ENCODE measurements around the gene SLC35F3. TPM values are rescaled to one million over a fixed set of nuclear protein-coding genes. Genes with fewer than 3 reads are reported as not detected.

Gene SLC35F3
- polyA plus RNA-seq, 1 donor from 2014 or later = 13.9 TPM

DNA sequence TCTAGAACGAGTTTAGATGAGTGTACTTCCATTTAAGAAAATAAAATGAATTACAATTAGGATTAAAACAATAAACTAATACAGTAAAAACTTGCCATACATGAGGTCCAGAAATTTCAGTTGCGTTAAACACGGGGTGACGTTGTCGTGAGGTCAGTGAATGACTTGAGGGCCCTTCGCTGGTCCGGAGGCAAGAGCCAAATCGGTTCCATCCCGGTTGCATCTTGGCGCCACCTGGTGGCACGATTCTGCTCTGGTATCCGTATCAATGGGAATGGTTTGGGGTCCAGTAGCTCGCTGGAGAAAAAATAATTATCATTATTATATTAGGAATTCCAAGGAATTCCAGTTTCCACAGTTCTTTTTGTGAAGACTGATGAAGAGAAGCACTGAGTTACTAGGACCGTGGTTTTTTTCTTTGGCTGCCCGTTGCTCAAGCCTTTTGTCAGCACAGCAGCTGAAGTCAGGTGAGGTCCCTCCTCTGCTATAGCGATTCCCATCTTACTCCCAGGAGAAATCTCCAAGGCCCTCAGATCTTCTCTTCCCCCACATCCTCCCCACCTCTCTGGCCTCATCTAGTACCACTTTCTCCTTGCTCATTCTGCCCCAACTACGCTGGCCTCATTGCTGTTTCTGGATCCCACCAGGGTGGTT is 161.4 kb downstream of the SLC35F3 start:
- no peaks in the 10 kb centered on the region for H3K27me3 ChIP-seq (ENCODE audit: insufficient read depth, low read depth, low read length)
- TF ChIP-seq POLR2AphosphoS5 (IDR thresholded peaks at IDR 0.05) = no peak
- TF ChIP-seq, protein P1, sequence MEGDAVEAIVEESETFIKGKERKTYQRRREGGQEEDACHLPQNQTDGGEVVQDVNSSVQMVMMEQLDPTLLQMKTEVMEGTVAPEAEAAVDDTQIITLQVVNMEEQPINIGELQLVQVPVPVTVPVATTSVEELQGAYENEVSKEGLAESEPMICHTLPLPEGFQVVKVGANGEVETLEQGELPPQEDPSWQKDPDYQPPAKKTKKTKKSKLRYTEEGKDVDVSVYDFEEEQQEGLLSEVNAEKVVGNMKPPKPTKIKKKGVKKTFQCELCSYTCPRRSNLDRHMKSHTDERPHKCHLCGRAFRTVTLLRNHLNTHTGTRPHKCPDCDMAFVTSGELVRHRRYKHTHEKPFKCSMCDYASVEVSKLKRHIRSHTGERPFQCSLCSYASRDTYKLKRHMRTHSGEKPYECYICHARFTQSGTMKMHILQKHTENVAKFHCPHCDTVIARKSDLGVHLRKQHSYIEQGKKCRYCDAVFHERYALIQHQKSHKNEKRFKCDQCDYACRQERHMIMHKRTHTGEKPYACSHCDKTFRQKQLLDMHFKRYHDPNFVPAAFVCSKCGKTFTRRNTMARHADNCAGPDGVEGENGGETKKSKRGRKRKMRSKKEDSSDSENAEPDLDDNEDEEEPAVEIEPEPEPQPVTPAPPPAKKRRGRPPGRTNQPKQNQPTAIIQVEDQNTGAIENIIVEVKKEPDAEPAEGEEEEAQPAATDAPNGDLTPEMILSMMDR (IDR thresholded peaks at IDR 0.05; ENCODE audit: poor library complexity, severe bottlenecking) = peak; percentile 50
- TF ChIP-seq EP300 (conservative IDR thresholded peaks at IDR 0.05; ENCODE audit: poor library complexity, severe bottlenecking) = no peak
- TF ChIP-seq SMC3 (conservative IDR thresholded peaks at IDR 0.05; ENCODE audit: poor library complexity) = peak; percentile 61
- TF ChIP-seq MXI1 (conservative IDR thresholded peaks at IDR 0.05; ENCODE audit: poor library complexity, severe bottlenecking) = no peak
- TF ChIP-seq RAD21 (conservative IDR thresholded peaks at IDR 0.05) = peak; percentile 45
- no peak overlapping the region for H3K4me2 ChIP-seq (ENCODE audit: low read length)
- no peak overlapping the region for H3K9ac ChIP-seq (ENCODE audit: low read length)
- no peak overlapping the region for H3K27ac ChIP-seq (ENCODE audit: low read length)
- no peaks in the 10 kb centered on the region for H3K36me3 ChIP-seq (ENCODE audit: insufficient read depth, low read length)
- no peaks in the 10 kb centered on the region for H3K9me2 ChIP-seq (ENCODE audit: insufficient read depth, low read length)
- H3F3A ChIP-seq (ENCODE audit: insufficient read depth, low read length, poor library complexity, severe bottlenecking) = no peaks in the 10 kb centered on the region
- no peak overlapping the region for H2AFZ ChIP-seq (ENCODE audit: low read depth, low read length)
- no peaks in the 10 kb centered on the region for H3K9me3 ChIP-seq (ENCODE audit: low read length)
- no peak overlapping the region for H3K4me3 ChIP-seq (ENCODE audit: low read length)
- H3K79me2 ChIP-seq (replicated peaks; ENCODE audit: insufficient read depth, low read length) = no peaks in the 10 kb centered on the region
- H4K20me1 ChIP-seq (ENCODE audit: insufficient read depth) = no peaks in the 10 kb centered on the region

DNA sequence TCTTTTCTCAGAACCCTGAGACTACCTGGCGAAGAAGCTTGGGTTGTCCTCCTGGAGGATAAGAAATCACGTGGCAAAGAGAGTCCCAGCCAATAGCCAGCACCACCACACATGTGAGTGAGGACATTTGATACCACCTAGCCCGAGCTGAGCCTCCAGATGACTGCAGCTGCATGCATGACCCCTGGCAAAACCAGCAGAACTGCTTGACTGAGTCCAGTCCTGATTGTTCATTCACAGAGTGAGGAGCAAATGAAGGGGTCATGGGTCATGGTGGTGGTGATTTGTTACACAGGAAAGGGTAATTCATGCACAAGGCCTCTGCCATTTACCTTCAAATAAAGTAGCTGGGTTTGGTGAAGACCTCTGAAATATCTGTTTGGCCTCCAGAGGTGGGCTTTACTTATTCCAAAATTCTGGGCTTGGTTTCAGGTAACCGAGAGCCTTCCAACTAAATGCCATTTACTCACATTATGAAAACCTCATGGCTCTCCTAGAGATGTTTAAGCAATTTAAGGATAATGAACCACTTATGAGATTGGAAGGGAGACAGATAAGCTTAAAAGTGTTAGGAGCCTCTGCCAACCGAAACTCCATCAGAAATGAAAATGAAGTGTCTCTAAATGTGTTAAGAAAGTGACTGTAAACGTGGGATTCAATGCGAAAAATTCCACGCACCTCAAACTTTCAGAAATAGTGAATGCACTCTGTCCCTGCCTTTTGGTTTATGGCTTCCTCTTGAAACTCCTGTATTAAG is 163.3 kb downstream of the SLC35F3 start:
- Histone ChIP-seq H3K9ac (ENCODE audit: low read length) (no peak overlapping the region), H3K9me3 (ENCODE audit: low read length) (no peaks in the 10 kb centered on the region)

DNA sequence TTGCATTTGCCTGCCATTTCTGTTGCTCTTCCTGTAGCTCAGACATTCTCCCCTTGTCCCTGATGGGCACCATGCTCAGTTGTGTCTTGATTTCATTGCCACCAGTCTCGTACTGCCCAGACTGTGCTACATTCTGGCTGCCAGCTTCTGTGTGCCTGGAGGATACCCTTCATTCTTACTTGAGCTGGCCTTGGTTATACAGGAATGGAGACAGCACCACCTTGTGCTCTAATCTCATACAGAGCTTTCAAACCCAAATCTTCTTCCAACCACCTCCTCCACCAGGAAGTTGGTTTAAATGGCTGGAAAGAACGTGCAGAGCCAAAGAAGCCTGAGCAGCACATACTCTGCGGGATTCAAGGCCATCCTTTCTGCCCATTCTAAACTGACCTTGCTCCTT is 165.3 kb downstream of the SLC35F3 start:
- no peak overlapping the region for H3K9ac ChIP-seq (ENCODE audit: low read length)
- no peaks in the 10 kb centered on the region for H3K36me3 ChIP-seq (ENCODE audit: insufficient read depth, low read length)
- no peak overlapping the region for H2AFZ ChIP-seq (ENCODE audit: low read depth, low read length)
- H3K79me2 ChIP-seq (replicated peaks; ENCODE audit: insufficient read depth, low read length) = no peaks in the 10 kb centered on the region
- no peaks in the 10 kb centered on the region for H3K9me3 ChIP-seq (ENCODE audit: low read length)
- no peak for TF ChIP-seq EP300 (conservative IDR thresholded peaks at IDR 0.05; ENCODE audit: poor library complexity, severe bottlenecking)
- peak; percentile 29 for TF ChIP-seq RAD21 (conservative IDR thresholded peaks at IDR 0.05)
- TF ChIP-seq TAF1 (IDR thresholded peaks at IDR 0.05; ENCODE audit: low read depth) = no peak
- H3K9me2 ChIP-seq (ENCODE audit: insufficient read depth, low read length) = no peaks in the 10 kb centered on the region
- H3F3A ChIP-seq (ENCODE audit: insufficient read depth, low read length, poor library complexity, severe bottlenecking) = no peaks in the 10 kb centered on the region
- H3K27me3 ChIP-seq (ENCODE audit: insufficient read depth, low read depth, low read length) = no peaks in the 10 kb centered on the region
- H3K27ac ChIP-seq (ENCODE audit: low read length) = no peak overlapping the region
- no peak overlapping the region for H3K4me2 ChIP-seq (ENCODE audit: low read length)
- H4K20me1 ChIP-seq (ENCODE audit: insufficient read depth) = no peaks in the 10 kb centered on the region
- H3K4me3 ChIP-seq (ENCODE audit: low read length) = no peak overlapping the region

More for the DNA sequence above, 163.3 kb downstream of the SLC35F3 start:
- Histone ChIP-seq H3K79me2 (replicated peaks; ENCODE audit: insufficient read depth, low read length) (no peaks in the 10 kb centered on the region), H3F3A (ENCODE audit: insufficient read depth, low read length, poor library complexity, severe bottlenecking) (no peaks in the 10 kb centered on the region), H2AFZ (ENCODE audit: low read depth, low read length) (no peak overlapping the region), H3K9me2 (ENCODE audit: insufficient read depth, low read length) (no peaks in the 10 kb centered on the region), H3K36me3 (ENCODE audit: insufficient read depth, low read length) (no peaks in the 10 kb centered on the region), H4K20me1 (ENCODE audit: insufficient read depth) (no peaks in the 10 kb centered on the region), H3K27me3 (ENCODE audit: insufficient read depth, low read depth, low read length) (no peaks in the 10 kb centered on the region), H3K27ac (ENCODE audit: low read length) (no peak overlapping the region), H3K4me2 (ENCODE audit: low read length) (no peak overlapping the region), H3K4me3 (ENCODE audit: low read length) (no peak overlapping the region)
- TF ChIP-seq RAD21 (conservative IDR thresholded peaks at IDR 0.05) (no peak), POLR2AphosphoS5 (IDR thresholded peaks at IDR 0.05) (no peak)
